Stomach (tissue), 9 donors: ENCODE measurements around the gene PIAS3. TPM values are rescaled to one million over a fixed set of nuclear protein-coding genes. Genes with fewer than 3 reads are reported as not detected.

Experiments used
- DNase-seq, 2 donors: peaks; one replicate each; pipeline versions ENCODE4 v3.0.0 to v3.0.0-alpha.2; 2013 to 2019
- H3K27ac ChIP-seq, 5 donors: fragments of 200-600 bp in 4 of 5; sonication (generic) in 4 of 5; one replicate each; pipeline ENCODE4 v1.5.1; 2013 to 2019; ENCODE audit warnings: mild to moderate bottlenecking in 1 of 5, moderate library complexity in 1 of 5
- H3K27me3 ChIP-seq, 3 donors: fragments of 200-600 bp; sonication (generic); one replicate each; pipeline ENCODE4 v1.5.1; 2017 to 2019; ENCODE audit warnings: mixed run types in 1 of 3
- H3K36me3 ChIP-seq, 4 donors: fragments of 200-600 bp; sonication (generic); 1 replicate in 3 of 4; 2 replicates in 1 of 4; pipeline ENCODE4 v1.5.1; 2016 to 2019
- H3K4me1 ChIP-seq, 4 donors: fragments of 200-600 bp; sonication (generic); one replicate each; pipeline ENCODE4 v1.5.1; 2016 to 2019
- H3K4me3 ChIP-seq, 4 donors: fragments of 200-600 bp; sonication (generic) in 3 of 4; one replicate each; pipeline ENCODE4 v1.5.1; 2016 to 2019; ENCODE audit warnings: mild to moderate bottlenecking in 1 of 4
- H3K9me3 ChIP-seq, 4 donors: fragments of 200-600 bp; sonication (generic); one replicate each; pipeline ENCODE4 v1.5.1; 2016 to 2019
- EP300 ChIP-seq: sonication (generic); formaldehyde crosslinking; IDR thresholded peaks from one replicate; pipeline ENCODE4 v1.6.1; 2017; ENCODE audit warnings: antibody characterized with exemption
- POLR2A ChIP-seq, 4 donors: fragments of 450-650 bp; IDR thresholded peaks; one replicate each; pipeline ENCODE4 v1.6.1; 2016; ENCODE audit warnings: antibody characterized with exemption in 4 of 4, control low read depth in 2 of 4, mild to moderate bottlenecking in 1 of 4, moderate library complexity in 1 of 4
- POLR2AphosphoS5 ChIP-seq, 3 donors: sonication (generic); formaldehyde crosslinking; IDR thresholded peaks; one replicate each; pipeline ENCODE4 v1.6.1; 2016; ENCODE audit warnings: antibody characterized with exemption in 3 of 3
- WGBS, 5 donors: extraction: QIAGEN DNeasy Blood & Tissue Kit in 3 of 5; methylation state at CpG; one replicate each; pipeline versions ENCODE4 v1.1.5 to v1.1.7; 2013 to 2018; 5-methylcytosine and 5-hydroxymethylcytosine counted together
- intact Hi-C: fragments of 100-400 bp; cut with DNase I; formaldehyde crosslinking; loops from one replicate; pipeline ENCODE4 v1.15.1; 2023; ENCODE audit warnings: low total_unique reads
- polyA plus RNA-seq, 3 donors: library from polyadenylated mRNA; stranded (reverse); fragments of 200-250 nt; gene quantifications; one replicate each; pipeline ENCODE4 v1.2.3, GENCODE V29; 2013
- total RNA-seq, 5 donors: library from RNA; depleted of rRNA; stranded (reverse); fragments of >200 nt; gene quantifications; one replicate each; pipeline versions ENCODE4 v1.1.0 to v1.2.3, GENCODE V29; 2014 to 2016
- TF ChIP-seq, protein P1 (sequence below), 7 experiments: fragments of 450-650 bp in 4 of 7; fragments of 200-600 bp in 3 of 7; sonication (generic) in 3 of 7; IDR thresholded peaks; one replicate each; pipeline ENCODE4 v1.5.1; 2016 to 2019; ENCODE audit warnings: antibody characterized with exemption in 7 of 7, control low read depth in 2 of 7, mild to moderate bottlenecking in 1 of 7
- donor health status: healthy with polysubstance abuse.
- donor health status: Bipolar disorder and iron deficiency.
- donor health status: healthy.

The PIAS3 gene
- total and polyA plus RNA-seq, 8 donors = 4.1 to 65.9 (median 24.1) TPM

DNA sequence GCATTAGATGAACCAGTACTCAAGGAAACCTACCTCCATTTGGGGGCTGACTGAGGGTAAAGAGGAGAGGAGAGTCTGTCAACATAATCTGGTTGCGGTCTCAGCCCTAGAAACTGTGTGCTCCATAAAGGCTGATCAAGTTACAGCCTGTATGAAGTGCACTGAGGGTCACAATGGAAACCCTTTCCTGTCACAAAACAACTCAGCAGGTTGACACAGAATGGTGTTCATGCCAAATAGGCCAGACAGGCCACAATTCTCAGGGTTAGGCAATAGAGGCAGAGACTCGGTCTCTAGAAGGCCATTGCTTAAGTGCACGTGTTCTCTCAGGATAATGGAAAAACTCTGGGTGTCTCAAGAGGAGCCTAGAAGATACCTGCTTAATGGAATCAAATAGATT lies 30.8 kb upstream of the PIAS3 start:
- no peaks in the 10 kb centered on the region for H3K27me3 ChIP-seq
- no peak overlapping the region for H3K4me3 ChIP-seq
- TF ChIP-seq POLR2A (IDR thresholded peaks at IDR 0.05) = no peak
- no peak for TF ChIP-seq POLR2AphosphoS5 (IDR thresholded peaks at IDR 0.05)
- TF ChIP-seq EP300 = no peak
- TF ChIP-seq, protein P1, sequence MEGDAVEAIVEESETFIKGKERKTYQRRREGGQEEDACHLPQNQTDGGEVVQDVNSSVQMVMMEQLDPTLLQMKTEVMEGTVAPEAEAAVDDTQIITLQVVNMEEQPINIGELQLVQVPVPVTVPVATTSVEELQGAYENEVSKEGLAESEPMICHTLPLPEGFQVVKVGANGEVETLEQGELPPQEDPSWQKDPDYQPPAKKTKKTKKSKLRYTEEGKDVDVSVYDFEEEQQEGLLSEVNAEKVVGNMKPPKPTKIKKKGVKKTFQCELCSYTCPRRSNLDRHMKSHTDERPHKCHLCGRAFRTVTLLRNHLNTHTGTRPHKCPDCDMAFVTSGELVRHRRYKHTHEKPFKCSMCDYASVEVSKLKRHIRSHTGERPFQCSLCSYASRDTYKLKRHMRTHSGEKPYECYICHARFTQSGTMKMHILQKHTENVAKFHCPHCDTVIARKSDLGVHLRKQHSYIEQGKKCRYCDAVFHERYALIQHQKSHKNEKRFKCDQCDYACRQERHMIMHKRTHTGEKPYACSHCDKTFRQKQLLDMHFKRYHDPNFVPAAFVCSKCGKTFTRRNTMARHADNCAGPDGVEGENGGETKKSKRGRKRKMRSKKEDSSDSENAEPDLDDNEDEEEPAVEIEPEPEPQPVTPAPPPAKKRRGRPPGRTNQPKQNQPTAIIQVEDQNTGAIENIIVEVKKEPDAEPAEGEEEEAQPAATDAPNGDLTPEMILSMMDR (IDR thresholded peaks at IDR 0.05) = no peak
- no peaks in the 10 kb centered on the region for H3K36me3 ChIP-seq
- no peak for DNase-seq
- H3K27ac ChIP-seq = peak overlapping the region in 4 of 5 donors; percentile 88 to 97 (median 94)
- H3K4me1 ChIP-seq = peaks cover 51 to 72% (median 58%) of the 10 kb centered on the region in 4 donors
- 66 to 87% (median 73%) methylated on average over 3 of the region's 3 CpGs for WGBS, 5 donors
- intact Hi-C loops = no loop called here
- no peaks in the 10 kb centered on the region for H3K9me3 ChIP-seq

DNA sequence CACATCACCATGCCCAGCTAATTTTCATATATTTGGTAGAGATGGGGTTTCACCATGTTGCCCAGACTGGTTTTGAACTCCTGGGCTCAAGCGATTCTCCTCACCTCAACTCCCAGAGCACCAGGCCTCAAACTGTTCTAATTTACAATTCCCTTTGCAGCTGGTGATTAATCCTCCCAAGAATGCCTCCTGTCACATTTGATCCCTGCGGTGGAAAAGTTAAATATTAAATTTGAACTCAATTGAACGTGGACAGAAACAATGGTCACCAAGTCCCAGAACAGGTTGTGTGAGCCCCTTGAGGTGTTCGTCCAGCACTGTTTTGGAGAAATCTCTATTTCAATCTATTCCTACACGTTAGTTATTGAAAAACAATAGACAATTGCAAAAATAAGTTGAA lies 28.8 kb upstream of the PIAS3 start:
- Histone ChIP-seq H3K27me3 (no peaks in the 10 kb centered on the region), H3K4me3 (no peak overlapping the region), H3K4me1 (peaks cover 43 to 60% (median 50%) of the 10 kb centered on the region in 4 donors), H3K27ac (peak overlapping the region in 4 of 5 donors; percentile 56 to 62 (median 60)), H3K36me3 (no peaks in the 10 kb centered on the region), H3K9me3 (no peaks in the 10 kb centered on the region)
- WGBS, 5 donors = 29 to 51% (median 36%) methylated on average over 5 of the region's 5 CpGs
- intact Hi-C loops = no loop called here
- TF ChIP-seq POLR2AphosphoS5 (IDR thresholded peaks at IDR 0.05) = peak in 1 of 3 donors; percentile 9
- TF ChIP-seq, protein P1 (IDR thresholded peaks at IDR 0.05) = no peak
- TF ChIP-seq EP300 = no peak
- DNase-seq = peak in 1 of 2 donors; percentile 70

DNA sequence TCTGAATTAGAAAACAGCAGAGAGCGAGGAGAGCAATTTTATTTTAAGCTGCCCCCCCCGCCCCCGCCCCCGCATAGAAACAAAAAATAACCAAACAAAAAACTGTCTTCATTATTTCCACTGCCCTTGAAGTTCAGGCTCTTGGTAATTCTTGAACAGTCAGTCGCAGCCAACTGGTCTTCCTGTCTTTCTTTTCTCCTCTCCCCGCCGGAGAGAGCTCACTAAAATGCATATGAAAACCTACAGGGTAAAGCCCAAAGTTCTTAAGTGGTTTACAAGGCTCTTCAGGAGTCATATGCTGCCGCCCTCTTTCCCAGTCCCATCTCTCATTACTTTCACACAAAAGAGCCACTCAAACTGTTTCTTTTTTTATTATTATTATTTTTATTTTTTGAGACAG lies 27.9 kb upstream of the PIAS3 start:
- peak overlapping the region in 4 of 5 donors; percentile 56 to 62 (median 60) for H3K27ac ChIP-seq
- intact Hi-C loops = no loop called here
- 64 to 82% (median 74%) methylated on average over 8 of the region's 8 CpGs for WGBS, 5 donors
- no peak for TF ChIP-seq EP300
- TF ChIP-seq, protein P1 (IDR thresholded peaks at IDR 0.05) = no peak
- TF ChIP-seq POLR2A (IDR thresholded peaks at IDR 0.05) = no peak
- no peak for TF ChIP-seq POLR2AphosphoS5 (IDR thresholded peaks at IDR 0.05)
- H3K4me3 ChIP-seq = no peak overlapping the region
- H3K4me1 ChIP-seq = peaks cover 35 to 52% (median 43%) of the 10 kb centered on the region in 4 donors
- DNase-seq = no peak
- no peaks in the 10 kb centered on the region for H3K36me3 ChIP-seq
- H3K27me3 ChIP-seq = no peaks in the 10 kb centered on the region
- H3K9me3 ChIP-seq = no peaks in the 10 kb centered on the region

DNA sequence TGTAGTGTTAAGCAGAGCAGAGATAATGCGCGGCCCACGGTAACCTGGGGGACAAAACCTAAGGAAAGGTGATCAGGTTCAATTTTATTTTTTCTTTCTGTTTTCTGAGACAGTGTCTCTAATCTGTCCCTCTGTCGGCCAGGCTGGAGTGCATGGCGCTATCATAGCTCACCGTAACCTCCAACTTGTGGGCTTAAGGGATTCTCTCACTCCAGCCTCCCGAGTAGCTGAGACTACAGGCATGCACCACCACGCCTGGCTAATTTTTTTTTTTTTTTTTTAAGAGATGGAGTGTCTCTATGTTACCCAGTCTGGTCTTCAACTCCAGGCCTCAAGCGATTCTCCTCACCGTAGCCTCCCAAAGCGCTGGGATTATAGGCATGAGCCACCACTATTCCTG lies 27.5 kb upstream of the PIAS3 start:
- H3K4me1 ChIP-seq = peaks cover 30 to 48% (median 39%) of the 10 kb centered on the region in 4 donors
- intact Hi-C loops = no loop called here
- no peak for DNase-seq
- H3K27ac ChIP-seq = peak overlapping the region in 3 of 5 donors; percentile 43 to 70 (median 60)
- H3K9me3 ChIP-seq = no peaks in the 10 kb centered on the region
- no peaks in the 10 kb centered on the region for H3K27me3 ChIP-seq
- peak overlapping the region; percentile 64 to 88 (median 80) for H3K4me3 ChIP-seq
- 42 to 51% (median 46%) methylated on average over 11 of the region's 11 CpGs for WGBS, 5 donors
- no peaks in the 10 kb centered on the region for H3K36me3 ChIP-seq
- TF ChIP-seq, protein P1 (IDR thresholded peaks at IDR 0.05) = no peak
- no peak for TF ChIP-seq EP300
- no peak for TF ChIP-seq POLR2A (IDR thresholded peaks at IDR 0.05)
- no peak for TF ChIP-seq POLR2AphosphoS5 (IDR thresholded peaks at IDR 0.05)
